ENCODE data around the gene ESR2.

DNA sequence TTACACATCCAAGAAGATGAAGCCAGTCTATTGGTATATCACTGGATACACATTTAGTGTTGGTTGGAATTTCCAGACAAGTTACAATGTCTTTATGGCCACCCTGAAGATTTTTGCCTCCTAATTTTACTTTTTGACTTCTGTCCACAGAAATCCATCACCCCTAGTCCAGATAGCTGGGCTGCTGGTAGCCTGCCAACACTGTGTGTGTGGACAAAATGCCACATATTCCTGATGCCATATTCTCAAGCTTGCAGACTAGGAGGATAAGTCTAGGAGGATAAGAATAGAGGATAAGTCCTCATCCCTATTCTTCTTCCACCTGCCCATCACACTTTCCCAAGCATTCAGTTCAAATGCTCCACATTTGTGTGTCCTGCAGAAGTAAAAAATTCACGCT lies 4.6 kb downstream of the ESR2 start:
- TF ChIP-seq, protein P1, sequence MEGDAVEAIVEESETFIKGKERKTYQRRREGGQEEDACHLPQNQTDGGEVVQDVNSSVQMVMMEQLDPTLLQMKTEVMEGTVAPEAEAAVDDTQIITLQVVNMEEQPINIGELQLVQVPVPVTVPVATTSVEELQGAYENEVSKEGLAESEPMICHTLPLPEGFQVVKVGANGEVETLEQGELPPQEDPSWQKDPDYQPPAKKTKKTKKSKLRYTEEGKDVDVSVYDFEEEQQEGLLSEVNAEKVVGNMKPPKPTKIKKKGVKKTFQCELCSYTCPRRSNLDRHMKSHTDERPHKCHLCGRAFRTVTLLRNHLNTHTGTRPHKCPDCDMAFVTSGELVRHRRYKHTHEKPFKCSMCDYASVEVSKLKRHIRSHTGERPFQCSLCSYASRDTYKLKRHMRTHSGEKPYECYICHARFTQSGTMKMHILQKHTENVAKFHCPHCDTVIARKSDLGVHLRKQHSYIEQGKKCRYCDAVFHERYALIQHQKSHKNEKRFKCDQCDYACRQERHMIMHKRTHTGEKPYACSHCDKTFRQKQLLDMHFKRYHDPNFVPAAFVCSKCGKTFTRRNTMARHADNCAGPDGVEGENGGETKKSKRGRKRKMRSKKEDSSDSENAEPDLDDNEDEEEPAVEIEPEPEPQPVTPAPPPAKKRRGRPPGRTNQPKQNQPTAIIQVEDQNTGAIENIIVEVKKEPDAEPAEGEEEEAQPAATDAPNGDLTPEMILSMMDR (IDR thresholded peaks at IDR 0.05; ENCODE audit: poor library complexity) = no peak
- TF ChIP-seq EZH2 (IDR thresholded peaks at IDR 0.05; ENCODE audit: borderline replicate concordance) (no peak), EZH2phosphoT487 (IDR thresholded peaks at IDR 0.05; ENCODE audit: low read depth, severe bottlenecking, unreplicated experiment) (no peak)

All from hepatocyte (in vitro differentiated cells).